A204.1 (cell line): Measurements from ENCODE around the gene NIPAL3.
"Not testable (repeated sequence)": the region's sequence is repeated elsewhere in the genome, so short reads cannot be mapped to it uniquely, and the experiment has no call there.

Source experiments
- FAIRE-seq: peaks from 2 replicates; lab custom pipeline; 2012; peaks lifted over from hg19 to GRCh38; lab: Jason Lieb, UNC

Gene NIPAL3

DNA sequence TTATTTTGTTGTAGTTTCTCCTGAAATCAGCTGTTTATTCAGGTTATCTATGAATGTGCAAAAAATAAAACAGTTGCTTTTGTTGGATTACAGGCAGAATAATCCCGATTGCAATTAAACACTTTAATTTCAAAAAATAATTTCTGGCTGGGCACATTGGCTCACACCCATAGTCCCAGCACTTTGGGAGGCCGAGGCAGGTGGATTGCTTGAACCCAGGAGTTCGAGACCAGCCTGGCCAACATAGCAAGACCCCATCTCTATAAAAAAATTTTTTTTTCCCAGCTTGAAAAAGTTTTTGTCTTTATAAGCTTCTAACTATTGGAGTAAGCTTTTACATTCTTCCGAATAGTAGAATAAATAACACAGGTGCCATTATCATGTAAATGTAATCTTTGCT is 102.3 kb downstream of the NIPAL3 start:
- no peak for FAIRE-seq

DNA sequence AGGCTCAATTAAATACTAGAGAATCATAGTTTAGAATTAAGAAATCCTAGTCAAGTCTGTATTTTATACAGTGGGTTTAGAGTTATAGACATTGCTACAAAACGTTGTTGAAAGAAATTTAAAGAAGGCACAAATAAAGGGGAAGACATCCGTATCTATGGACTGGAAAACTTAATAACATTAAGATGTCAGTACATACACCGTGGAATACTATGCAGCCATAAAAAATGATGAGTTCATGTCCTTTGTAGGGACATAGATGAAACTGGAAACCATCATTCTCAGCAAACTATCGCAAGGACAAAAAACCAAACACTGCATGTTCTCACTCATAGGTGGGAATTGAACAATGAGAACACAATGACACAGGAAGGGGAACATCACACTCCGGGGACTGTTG is 104.7 kb downstream of the NIPAL3 start:
- FAIRE-seq: not testable (repeated sequence)
